Central memory CD8-positive, alpha-beta T cell (primary cell): ENCODE results near the gene MPRIP.
"Not testable (repeated sequence)": the region's sequence is repeated elsewhere in the genome, so short reads cannot be mapped to it uniquely, and the experiment has no call there.

Experiments
- ATAC-seq: fragments of 150-1000 bp; cut with Tn5 transposase; replicated peaks from 2 replicates; pipeline ENCODE4 v1.10.0; 2022; ENCODE audit warnings: mild to moderate bottlenecking, moderate FRiP score, moderate number of reproducible peaks; ENCODE audit not compliant: poor library complexity, severe bottlenecking; ENCODE audit errors: extremely low read depth
- DNase-seq, 2 donors: peaks; one replicate each; pipeline ENCODE4 v3.0.0; 2021; ENCODE audit warnings: low spot score in 2 of 2
- H3K27ac Mint-ChIP-seq: one replicate; pipeline ENCODE4 v1.8.0; 2022; ENCODE audit warnings: low read depth, mild to moderate bottlenecking, moderate library complexity, mixed read lengths
- H3K27me3 Mint-ChIP-seq: one replicate; pipeline ENCODE4 v1.8.0; 2022; ENCODE audit warnings: mixed read lengths
- H3K36me3 Mint-ChIP-seq: one replicate; pipeline ENCODE4 v1.8.0; 2022; ENCODE audit warnings: mild to moderate bottlenecking, moderate library complexity, mixed read lengths; ENCODE audit not compliant: insufficient read depth
- H3K4me1 Mint-ChIP-seq: one replicate; pipeline ENCODE4 v1.8.0; 2022; ENCODE audit warnings: mixed read lengths
- H3K4me3 Mint-ChIP-seq: one replicate; pipeline ENCODE4 v1.8.0; 2022; ENCODE audit warnings: mild to moderate bottlenecking, moderate library complexity, mixed read lengths
- H3K9me3 Mint-ChIP-seq: one replicate; pipeline ENCODE4 v1.8.0; 2022; ENCODE audit warnings: mixed read lengths

MPRIP gene

DNA sequence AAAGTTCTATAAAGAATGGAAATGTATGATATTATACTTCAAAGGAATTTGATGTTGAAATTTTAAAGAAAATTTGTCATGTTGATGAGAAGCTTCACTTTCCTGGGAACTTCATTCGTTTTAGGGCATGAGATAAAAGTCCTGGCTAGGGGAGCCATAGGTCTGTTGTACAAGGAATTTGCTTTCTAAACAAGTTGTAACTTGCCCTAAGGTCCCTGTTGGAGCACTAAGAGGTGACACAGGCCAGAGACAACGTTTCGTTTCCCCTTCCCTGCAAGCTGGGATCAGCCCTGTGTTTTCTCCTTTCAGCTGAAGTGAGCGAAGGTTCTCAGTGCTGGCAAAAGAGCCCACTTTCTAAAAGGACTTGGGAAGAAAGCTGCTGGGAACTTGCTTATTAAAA, 147.3 kb downstream of the MPRIP start:
- ATAC-seq = no peak
- no peak for DNase-seq
- no peak overlapping the region for H3K27ac Mint-ChIP-seq
- peaks cover 15% of the 10 kb centered on the region for H3K4me1 Mint-ChIP-seq
- peaks cover 13% of the 10 kb centered on the region for H3K36me3 Mint-ChIP-seq
- no peak overlapping the region for H3K4me3 Mint-ChIP-seq
- H3K27me3 Mint-ChIP-seq = no peaks in the 10 kb centered on the region
- H3K9me3 Mint-ChIP-seq = no peaks in the 10 kb centered on the region

DNA sequence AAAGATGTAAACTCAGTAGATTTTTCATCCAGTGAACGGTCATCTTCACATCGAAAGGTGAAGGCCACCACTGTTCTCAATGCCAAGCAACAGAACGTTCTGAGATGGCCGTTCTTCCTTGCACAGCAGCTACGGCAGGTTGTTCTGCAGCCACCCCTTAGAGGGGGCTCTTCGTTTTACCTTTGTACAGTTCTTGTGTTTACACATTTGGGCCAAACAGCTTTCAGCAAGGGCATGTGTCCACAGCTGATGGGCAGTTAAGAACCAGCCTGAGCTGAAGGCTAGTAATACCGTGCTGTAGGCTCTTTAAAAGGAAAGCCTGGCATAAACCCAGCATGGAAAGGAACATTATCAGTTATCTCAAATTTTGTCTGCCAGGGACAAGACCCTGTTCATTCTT, 147.9 kb downstream of the MPRIP start:
- no peak overlapping the region for H3K4me3 Mint-ChIP-seq
- H3K27ac Mint-ChIP-seq = no peak overlapping the region
- no peak for ATAC-seq
- H3K36me3 Mint-ChIP-seq = peaks cover 12% of the 10 kb centered on the region
- peaks cover 8% of the 10 kb centered on the region for H3K4me1 Mint-ChIP-seq
- DNase-seq = no peak
- no peaks in the 10 kb centered on the region for H3K27me3 Mint-ChIP-seq
- H3K9me3 Mint-ChIP-seq = no peaks in the 10 kb centered on the region

DNA sequence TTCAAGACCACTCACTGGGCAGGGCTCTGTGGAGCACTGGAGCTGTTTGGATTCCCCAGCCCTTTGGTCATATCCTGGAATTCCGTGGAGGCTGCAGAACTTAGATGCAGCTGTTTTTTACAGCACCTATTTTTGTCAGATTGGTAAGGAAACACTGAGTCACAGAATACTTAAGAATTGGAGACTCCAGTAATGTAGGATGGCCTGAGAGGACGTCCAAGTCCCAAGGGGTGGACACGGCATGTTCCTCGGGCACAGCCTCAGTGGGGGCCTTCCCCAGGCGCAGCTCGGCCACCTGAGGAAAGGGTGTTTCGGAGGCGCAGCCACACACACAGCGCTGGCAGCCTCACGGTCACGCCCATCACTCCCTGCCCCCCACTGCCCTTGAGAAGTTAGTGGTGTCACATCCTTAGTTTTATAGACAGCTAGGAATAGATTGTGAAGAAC, 149.1 kb downstream of the MPRIP start:
- Mint-ChIP-seq H3K36me3 (peaks cover 6% of the 10 kb centered on the region), H3K27me3 (no peaks in the 10 kb centered on the region), H3K4me3 (no peak overlapping the region), H3K4me1 (no peaks in the 10 kb centered on the region), H3K9me3 (no peaks in the 10 kb centered on the region), H3K27ac (no peak overlapping the region)
- DNase-seq (no peak), ATAC-seq (no peak)

DNA sequence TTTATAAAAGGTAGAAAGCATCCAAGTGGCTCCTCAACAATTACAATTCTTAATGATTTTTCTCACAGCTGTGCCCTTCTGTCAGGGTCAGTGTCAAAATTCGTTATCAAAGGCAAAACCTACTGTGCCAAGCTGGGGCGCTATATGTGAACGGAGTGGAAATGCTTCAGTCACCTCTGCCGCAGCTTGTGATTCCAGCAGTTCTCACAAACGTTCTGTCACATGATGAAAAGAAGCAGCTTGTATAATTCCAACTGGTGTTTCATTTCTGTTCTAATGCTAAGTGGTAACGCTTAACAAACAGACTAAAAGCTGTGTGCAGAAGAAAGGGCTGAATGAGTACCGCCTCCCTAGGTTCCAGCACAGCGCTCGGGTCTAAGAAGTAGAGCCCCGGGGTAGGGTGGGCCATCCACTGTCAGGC, 149.7 kb downstream of the MPRIP start:
- H3K4me3 Mint-ChIP-seq = no peak overlapping the region
- H3K27me3 Mint-ChIP-seq = no peaks in the 10 kb centered on the region
- DNase-seq (no peak), ATAC-seq (no peak)
- no peaks in the 10 kb centered on the region for H3K9me3 Mint-ChIP-seq
- no peak overlapping the region for H3K27ac Mint-ChIP-seq
- H3K36me3 Mint-ChIP-seq = peaks cover 6% of the 10 kb centered on the region
- H3K4me1 Mint-ChIP-seq = no peaks in the 10 kb centered on the region

DNA sequence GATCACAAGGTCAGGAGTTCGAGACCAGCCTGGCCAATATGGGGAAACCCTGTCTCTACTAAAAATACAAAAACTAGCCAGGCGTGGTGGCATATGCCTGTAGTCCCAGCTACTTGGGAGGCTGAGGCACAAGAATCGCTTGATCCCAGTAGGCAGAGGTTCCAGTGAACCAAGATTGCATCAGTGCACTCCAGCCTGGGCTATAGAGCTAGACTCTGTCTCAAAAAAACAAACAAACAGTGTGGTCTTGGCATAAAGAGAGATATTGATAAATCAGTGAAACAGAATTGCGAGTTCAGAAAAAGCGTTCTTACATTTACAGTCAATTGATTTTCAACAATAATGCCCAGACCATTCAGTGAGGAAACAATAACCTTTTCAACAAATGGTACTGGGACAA, 153.2 kb downstream of the MPRIP start:
- not testable (repeated sequence) for H3K36me3 Mint-ChIP-seq, DNase-seq, H3K4me3 Mint-ChIP-seq, H3K9me3 Mint-ChIP-seq, ATAC-seq, H3K4me1 Mint-ChIP-seq, H3K27ac Mint-ChIP-seq, H3K27me3 Mint-ChIP-seq

DNA sequence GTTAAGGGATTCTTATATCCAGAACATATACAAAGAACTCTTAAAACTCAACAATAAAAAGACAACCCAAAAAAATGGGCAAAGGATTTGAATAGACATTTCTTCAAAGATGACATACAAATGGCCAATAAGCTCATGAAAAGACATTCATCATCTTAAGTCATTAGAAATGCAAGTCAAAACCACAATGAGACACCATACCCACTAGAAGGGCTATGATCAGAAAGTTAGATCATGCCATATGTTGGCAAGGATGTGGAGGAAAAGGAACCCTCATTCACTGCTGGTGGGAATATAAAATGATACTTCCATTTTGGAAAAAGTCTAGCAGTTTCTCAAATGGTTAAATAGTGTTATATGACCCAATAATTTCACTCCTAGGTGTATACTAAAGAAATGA, 154.5 kb downstream of the MPRIP start:
- no peaks in the 10 kb centered on the region for H3K9me3 Mint-ChIP-seq
- no peak overlapping the region for H3K27ac Mint-ChIP-seq
- H3K36me3 Mint-ChIP-seq = peaks cover 4% of the 10 kb centered on the region
- no peak overlapping the region for H3K4me3 Mint-ChIP-seq
- DNase-seq (no peak), ATAC-seq (no peak)
- H3K4me1 Mint-ChIP-seq = no peaks in the 10 kb centered on the region
- H3K27me3 Mint-ChIP-seq = no peaks in the 10 kb centered on the region

DNA sequence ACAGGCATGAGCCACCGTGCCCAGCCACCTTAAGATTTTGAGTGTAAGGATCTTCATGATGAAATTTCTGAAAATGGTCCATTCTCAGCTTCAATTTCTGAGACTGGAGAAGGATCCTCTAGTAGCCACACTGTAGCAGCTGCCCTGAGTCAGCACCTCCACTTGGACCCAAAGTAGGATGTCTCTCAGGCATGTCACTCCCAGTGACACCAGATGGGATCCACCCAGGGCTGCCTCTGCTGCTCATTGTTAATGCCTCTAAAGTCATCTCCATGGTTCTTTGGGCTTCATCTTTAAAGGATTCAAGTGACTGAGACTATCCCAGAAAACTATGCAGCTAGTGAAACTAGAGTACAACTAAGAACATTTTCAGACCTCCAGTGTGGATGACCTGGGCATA, 156.0 kb downstream of the MPRIP start:
- no peak overlapping the region for H3K4me3 Mint-ChIP-seq
- peaks cover 4% of the 10 kb centered on the region for H3K36me3 Mint-ChIP-seq
- no peaks in the 10 kb centered on the region for H3K27me3 Mint-ChIP-seq
- no peak overlapping the region for H3K27ac Mint-ChIP-seq
- H3K4me1 Mint-ChIP-seq = no peaks in the 10 kb centered on the region
- ATAC-seq (no peak), DNase-seq (no peak)
- no peaks in the 10 kb centered on the region for H3K9me3 Mint-ChIP-seq

DNA sequence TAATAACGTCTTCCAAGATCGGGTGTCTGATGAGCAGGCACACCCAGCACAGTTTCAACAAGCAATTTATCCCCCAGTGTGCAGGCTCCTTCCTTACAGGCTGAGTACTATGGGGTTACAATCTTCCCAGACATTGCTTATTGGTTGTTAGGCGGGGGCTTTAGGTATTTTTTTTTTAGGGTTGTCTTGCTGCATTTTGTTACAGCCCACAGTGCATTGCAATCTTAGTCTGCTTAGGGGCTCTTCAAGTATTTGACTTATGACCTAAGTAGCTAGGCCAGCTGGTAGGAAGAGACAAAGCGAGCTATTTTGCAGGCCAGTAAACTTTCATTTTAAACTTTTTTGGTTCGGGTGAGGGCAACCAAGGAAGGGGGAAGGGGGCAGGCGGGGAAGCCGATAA, 158.1 kb downstream of the MPRIP start:
- ATAC-seq = no peak
- no peaks in the 10 kb centered on the region for H3K27me3 Mint-ChIP-seq
- no peak for DNase-seq
- no peaks in the 10 kb centered on the region for H3K9me3 Mint-ChIP-seq
- H3K4me3 Mint-ChIP-seq = no peak overlapping the region
- peaks cover 15% of the 10 kb centered on the region for H3K36me3 Mint-ChIP-seq
- H3K27ac Mint-ChIP-seq = no peak overlapping the region
- H3K4me1 Mint-ChIP-seq = peaks cover 19% of the 10 kb centered on the region

DNA sequence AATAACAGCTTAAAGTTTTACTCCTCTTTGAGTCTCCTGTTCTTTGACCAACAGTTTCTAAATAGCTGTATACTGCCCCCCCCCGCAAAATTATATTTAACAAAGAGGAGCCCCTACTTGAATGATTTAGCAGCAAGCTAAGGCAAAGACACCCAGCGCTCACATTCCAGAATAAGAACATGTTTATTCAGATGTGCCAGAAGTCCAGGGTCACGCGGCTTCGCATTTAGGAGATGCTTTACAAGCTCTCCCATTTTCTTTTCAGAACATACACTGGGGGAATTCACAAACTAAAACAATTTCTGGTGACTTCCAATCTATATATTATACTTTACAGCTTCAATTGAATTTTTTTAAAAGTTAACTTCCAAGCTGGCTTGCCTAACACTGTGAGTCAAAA, 158.6 kb downstream of the MPRIP start:
- H3K36me3 Mint-ChIP-seq = peaks cover 19% of the 10 kb centered on the region
- no peak for DNase-seq
- no peak for ATAC-seq
- no peaks in the 10 kb centered on the region for H3K27me3 Mint-ChIP-seq
- peaks cover 23% of the 10 kb centered on the region for H3K4me1 Mint-ChIP-seq
- H3K27ac Mint-ChIP-seq = no peak overlapping the region
- H3K4me3 Mint-ChIP-seq = no peak overlapping the region
- H3K9me3 Mint-ChIP-seq = no peaks in the 10 kb centered on the region

DNA sequence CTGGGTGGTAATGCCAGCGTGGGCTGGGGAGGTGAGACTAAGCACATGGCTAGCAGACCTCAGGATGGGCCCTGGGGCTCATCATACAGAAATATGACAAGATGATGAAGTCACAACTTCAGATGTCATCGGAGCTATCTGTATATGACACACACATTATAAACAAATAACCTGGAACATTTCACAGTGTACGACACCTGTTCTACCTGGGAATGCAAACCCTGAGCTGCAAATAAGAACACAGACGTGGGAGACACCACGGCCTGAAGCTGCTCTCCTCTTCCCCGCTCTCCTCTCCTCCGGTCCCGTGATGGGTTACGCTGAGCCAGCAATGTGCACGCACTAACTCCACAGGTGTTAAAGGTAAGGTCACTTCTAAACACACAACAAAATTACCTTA, 159.0 kb downstream of the MPRIP start:
- H3K4me1 Mint-ChIP-seq = peaks cover 23% of the 10 kb centered on the region
- H3K9me3 Mint-ChIP-seq = no peaks in the 10 kb centered on the region
- no peaks in the 10 kb centered on the region for H3K27me3 Mint-ChIP-seq
- no peak for ATAC-seq
- no peak overlapping the region for H3K27ac Mint-ChIP-seq
- peaks cover 20% of the 10 kb centered on the region for H3K36me3 Mint-ChIP-seq
- DNase-seq = no peak
- no peak overlapping the region for H3K4me3 Mint-ChIP-seq

DNA sequence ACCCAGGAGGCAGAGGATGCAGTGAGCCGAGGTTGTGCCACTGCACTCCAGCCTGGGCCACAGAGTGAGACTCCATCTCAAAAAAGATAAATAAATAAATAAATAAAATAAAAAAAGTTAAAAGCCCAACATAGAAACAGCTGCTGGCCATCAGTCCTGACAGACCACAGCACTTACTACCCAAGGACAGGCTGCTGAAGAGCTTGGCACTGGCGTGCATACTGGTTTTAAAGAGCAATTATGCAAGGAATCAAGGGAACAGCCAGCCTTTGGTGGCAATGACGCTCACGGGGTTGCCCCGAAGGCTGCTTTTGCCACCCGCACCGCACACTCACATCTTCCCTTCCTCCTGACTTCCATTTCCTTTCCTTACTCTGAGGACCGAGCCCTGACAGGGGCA, 159.7 kb downstream of the MPRIP start:
- no peak overlapping the region for H3K4me3 Mint-ChIP-seq
- ATAC-seq (no peak), DNase-seq (no peak)
- peaks cover 24% of the 10 kb centered on the region for H3K36me3 Mint-ChIP-seq
- no peaks in the 10 kb centered on the region for H3K9me3 Mint-ChIP-seq
- H3K4me1 Mint-ChIP-seq = peaks cover 28% of the 10 kb centered on the region
- H3K27ac Mint-ChIP-seq = no peak overlapping the region
- no peaks in the 10 kb centered on the region for H3K27me3 Mint-ChIP-seq

DNA sequence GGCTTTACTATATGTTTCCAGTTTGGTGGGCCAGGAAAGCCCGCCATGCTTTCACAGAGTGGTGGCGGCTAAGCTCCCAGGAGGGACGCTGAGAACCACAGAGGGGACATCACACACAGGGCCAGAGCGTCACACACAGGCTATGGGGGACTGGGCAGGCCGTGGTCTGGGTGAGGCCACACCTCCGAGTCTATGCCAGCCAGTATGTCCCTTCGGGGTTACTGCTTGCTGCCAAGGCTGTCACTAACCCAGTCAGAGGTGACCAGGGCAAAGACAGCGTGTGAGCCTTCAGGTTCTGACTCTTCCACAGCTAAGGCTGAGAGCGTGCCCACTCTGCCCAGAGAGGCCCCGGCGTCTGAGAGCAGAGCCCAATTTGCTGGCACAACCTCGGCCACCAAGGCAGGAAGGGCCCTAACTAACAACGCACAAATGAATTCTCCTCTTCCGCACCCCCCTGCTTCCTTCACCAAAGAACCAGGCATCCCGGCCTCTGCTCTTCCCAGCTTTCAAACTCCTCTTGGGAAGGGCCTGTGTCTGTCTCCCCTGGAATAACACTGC, 161.0 kb downstream of the MPRIP start:
- H3K36me3 Mint-ChIP-seq = peaks cover 26% of the 10 kb centered on the region
- H3K4me1 Mint-ChIP-seq = peaks cover 32% of the 10 kb centered on the region
- H3K9me3 Mint-ChIP-seq = no peaks in the 10 kb centered on the region
- no peak overlapping the region for H3K4me3 Mint-ChIP-seq
- H3K27me3 Mint-ChIP-seq = no peaks in the 10 kb centered on the region
- DNase-seq = no peak
- ATAC-seq = no peak
- peak overlapping the region; percentile 61 for H3K27ac Mint-ChIP-seq

DNA sequence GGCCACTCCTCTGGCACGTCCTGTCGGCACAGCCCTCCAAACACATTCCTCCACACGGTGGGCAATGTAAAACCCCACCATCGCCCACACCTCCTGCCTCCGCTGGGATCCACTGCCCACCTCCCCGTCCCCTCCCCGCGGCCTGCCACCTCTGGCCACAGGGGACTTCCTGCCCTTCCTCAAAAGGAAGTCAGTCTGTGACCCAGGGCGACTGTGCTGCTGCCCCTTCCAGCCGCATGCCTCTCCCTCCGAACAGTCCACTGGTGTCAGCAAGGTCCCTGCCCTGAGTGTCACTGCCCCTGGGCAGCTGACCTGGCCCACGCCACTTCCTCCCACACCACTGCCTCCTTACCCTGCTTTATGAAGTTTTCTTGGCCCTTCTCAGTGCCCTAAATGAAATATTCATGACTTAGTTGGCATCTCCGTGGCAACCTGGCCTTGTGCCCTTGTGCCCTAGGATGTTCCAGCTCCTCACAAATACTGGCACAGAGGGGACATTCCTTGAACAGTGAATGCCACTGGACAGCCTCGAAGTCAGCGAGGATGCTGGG, 161.9 kb downstream of the MPRIP start:
- H3K9me3 Mint-ChIP-seq = no peaks in the 10 kb centered on the region
- H3K27ac Mint-ChIP-seq = peak overlapping the region; percentile 61
- DNase-seq = no peak
- no peaks in the 10 kb centered on the region for H3K27me3 Mint-ChIP-seq
- H3K4me3 Mint-ChIP-seq = peak overlapping the region; percentile 73
- H3K4me1 Mint-ChIP-seq = peaks cover 32% of the 10 kb centered on the region
- H3K36me3 Mint-ChIP-seq = peaks cover 24% of the 10 kb centered on the region
- ATAC-seq = no peak
